Lung (tissue), 12 donors: Measurements from ENCODE around the gene SKA1. TPM values are rescaled to one million over a fixed set of nuclear protein-coding genes. Genes with fewer than 3 reads are reported as not detected.

Experiments
- ATAC-seq: fragments of 200-7000 bp; cut with Tn5 transposase; one replicate; pipeline ENCODE4 v1.9.1; 2020; ENCODE audit warnings: moderate number of reproducible peaks; ENCODE audit not compliant: insufficient read depth, low FRiP score
- DNase-seq, 3 donors: peaks; one replicate each; pipeline ENCODE4 v3.0.0-alpha.2; 2013 to 2017
- H3K27ac ChIP-seq, 2 donors: one replicate each; pipeline ENCODE4 v1.5.1; 2013; ENCODE audit warnings: mild to moderate bottlenecking in 2 of 2, moderate library complexity in 2 of 2, control low read depth in 1 of 2, inconsistent platforms in 1 of 2, low read depth in 1 of 2, low read length in 1 of 2
- H3K27me3 ChIP-seq, 3 donors: one replicate each; pipeline ENCODE4 v1.5.1; 2013; ENCODE audit warnings: low read length in 2 of 3; ENCODE audit not compliant: control insufficient read depth in 3 of 3, insufficient read depth in 3 of 3
- H3K36me3 ChIP-seq, 4 donors: one replicate each; pipeline ENCODE4 v1.5.1; 2013; ENCODE audit warnings: low read length in 4 of 4, mild to moderate bottlenecking in 1 of 4, moderate library complexity in 1 of 4; ENCODE audit not compliant: control insufficient read depth in 4 of 4, insufficient read depth in 4 of 4
- H3K4me1 ChIP-seq, 5 donors: one replicate each; pipeline ENCODE4 v1.5.1; 2013; ENCODE audit warnings: low read length in 5 of 5, mild to moderate bottlenecking in 2 of 5, moderate library complexity in 1 of 5; ENCODE audit not compliant: control insufficient read depth in 5 of 5, insufficient read depth in 5 of 5
- H3K4me3 ChIP-seq: one replicate; pipeline ENCODE4 v1.5.1; 2013; ENCODE audit warnings: mild to moderate bottlenecking, control low read depth, moderate library complexity
- H3K9ac ChIP-seq, 2 donors: one replicate each; pipeline ENCODE4 v1.5.1; 2013; ENCODE audit warnings: low read length in 2 of 2, control low read depth in 1 of 2; ENCODE audit not compliant: insufficient read depth in 1 of 2
- H3K9me3 ChIP-seq, 4 donors: one replicate each; pipeline ENCODE4 v1.5.1; 2013; ENCODE audit warnings: low read length in 3 of 4, mild to moderate bottlenecking in 1 of 4, moderate library complexity in 1 of 4; ENCODE audit not compliant: control insufficient read depth in 4 of 4, insufficient read depth in 3 of 4
- WGBS, 2 donors: extraction: QIAGEN DNeasy Blood & Tissue Kit; methylation state at CpG; one replicate each; pipeline ENCODE4 v1.1.7; 2013; 5-methylcytosine and 5-hydroxymethylcytosine counted together
- polyA plus RNA-seq, 2 donors: library from polyadenylated mRNA; stranded (reverse); fragments of 200-250 nt; gene quantifications; one replicate each; pipeline ENCODE4 v1.2.1, GENCODE V29; 2013
- total RNA-seq, 2 donors: library from RNA; depleted of rRNA in 1 of 2; stranded (reverse); fragments of >200 nt in 1 of 2; gene quantifications; one replicate each; pipeline ENCODE4 v1.2.1, GENCODE V29; 2014 to 2021
- TF ChIP-seq, protein P1 (sequence below): IDR thresholded peaks from 2 replicates; pipeline ENCODE4 v1.5.1; 2012; ENCODE audit warnings: mild to moderate bottlenecking; ENCODE audit errors: control extremely low read depth, extremely low read depth
- donor health status: control.
- donor health status: control.
- donor health status: Bipolar disorder and iron deficiency.
- donor health status: healthy.
- donor health status: DM: yes; HTN: yes; CAD: no.

SKA1 gene
- total and polyA plus RNA-seq, 4 donors: 0.49 to 1.3 (median 0.54) TPM

DNA sequence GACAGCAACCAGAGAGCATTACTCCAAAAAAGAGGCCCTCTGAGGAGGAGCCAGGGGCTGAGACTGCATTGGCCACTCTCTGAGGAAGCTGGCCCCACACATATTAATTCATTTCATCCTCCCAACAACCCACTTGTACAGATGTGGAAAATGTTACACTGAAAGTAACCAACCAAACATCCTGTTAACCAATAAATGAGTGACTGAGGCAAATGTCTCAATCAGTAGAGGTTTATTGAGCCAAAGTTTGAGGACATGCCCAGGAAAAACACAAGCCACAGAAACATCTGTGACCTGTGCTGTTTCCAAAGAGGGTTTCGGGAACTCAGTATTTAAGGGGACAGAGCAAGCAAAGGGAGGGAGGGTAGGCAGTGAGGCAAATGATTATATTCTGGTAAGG is 53.0 kb downstream of the SKA1 start:
- Histone ChIP-seq H3K9ac (no peak overlapping the region), H3K27me3 (no peaks in the 10 kb centered on the region), H3K27ac (no peak overlapping the region), H3K9me3 (peaks cover 0 to 7% (median 2%) of the 10 kb centered on the region in 4 donors), H3K4me1 (no peaks in the 10 kb centered on the region), H3K4me3 (no peak overlapping the region), H3K36me3 (no peaks in the 10 kb centered on the region)
- 35 to 60% methylated on average over 1 of the region's 1 CpG for WGBS, 2 donors
- TF ChIP-seq, protein P1, sequence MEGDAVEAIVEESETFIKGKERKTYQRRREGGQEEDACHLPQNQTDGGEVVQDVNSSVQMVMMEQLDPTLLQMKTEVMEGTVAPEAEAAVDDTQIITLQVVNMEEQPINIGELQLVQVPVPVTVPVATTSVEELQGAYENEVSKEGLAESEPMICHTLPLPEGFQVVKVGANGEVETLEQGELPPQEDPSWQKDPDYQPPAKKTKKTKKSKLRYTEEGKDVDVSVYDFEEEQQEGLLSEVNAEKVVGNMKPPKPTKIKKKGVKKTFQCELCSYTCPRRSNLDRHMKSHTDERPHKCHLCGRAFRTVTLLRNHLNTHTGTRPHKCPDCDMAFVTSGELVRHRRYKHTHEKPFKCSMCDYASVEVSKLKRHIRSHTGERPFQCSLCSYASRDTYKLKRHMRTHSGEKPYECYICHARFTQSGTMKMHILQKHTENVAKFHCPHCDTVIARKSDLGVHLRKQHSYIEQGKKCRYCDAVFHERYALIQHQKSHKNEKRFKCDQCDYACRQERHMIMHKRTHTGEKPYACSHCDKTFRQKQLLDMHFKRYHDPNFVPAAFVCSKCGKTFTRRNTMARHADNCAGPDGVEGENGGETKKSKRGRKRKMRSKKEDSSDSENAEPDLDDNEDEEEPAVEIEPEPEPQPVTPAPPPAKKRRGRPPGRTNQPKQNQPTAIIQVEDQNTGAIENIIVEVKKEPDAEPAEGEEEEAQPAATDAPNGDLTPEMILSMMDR: no peak
- ATAC-seq (no peak), DNase-seq (no peak)

- no peak for ATAC-seq
- H3K27me3 ChIP-seq: no peaks in the 10 kb centered on the region
- H3K9ac ChIP-seq: no peak overlapping the region
- H3K36me3 ChIP-seq: no peaks in the 10 kb centered on the region
- H3K4me3 ChIP-seq: no peak overlapping the region
- TF ChIP-seq, protein P1: no peak
- H3K27ac ChIP-seq: no peak overlapping the region
- 66 to 84% methylated on average over 3 of the region's 3 CpGs for WGBS, 2 donors
- H3K9me3 ChIP-seq: peaks cover 0 to 7% (median 2%) of the 10 kb centered on the region in 4 donors
- no peaks in the 10 kb centered on the region for H3K4me1 ChIP-seq
- DNase-seq: no peak
Observed at GRCh38 chr18:50428531-50429206, 53.8 kb downstream of the SKA1 start.

- Histone ChIP-seq H3K9me3 (peaks cover 0 to 7% (median 2%) of the 10 kb centered on the region in 4 donors), H3K4me3 (no peak overlapping the region), H3K9ac (no peak overlapping the region), H3K27me3 (no peaks in the 10 kb centered on the region), H3K27ac (no peak overlapping the region), H3K36me3 (no peaks in the 10 kb centered on the region), H3K4me1 (no peaks in the 10 kb centered on the region)
- 28 to 31% methylated on average over 5 of the region's 5 CpGs for WGBS, 2 donors
- DNase-seq: peak in 2 of 3 donors; percentile 58 to 60
- ATAC-seq: no peak
- TF ChIP-seq, protein P1: peak; percentile 0
Observed at GRCh38 chr18:50429207-50429948, 54.5 kb downstream of the SKA1 start.
